Ectodermal cell (in vitro differentiated cells): Measurements from ENCODE around the gene SLC5A1.
"Not testable (repeated sequence)": the region's sequence is repeated elsewhere in the genome, so short reads cannot be mapped to it uniquely, and the experiment has no call there.

ENCODE experiments used
- H3K27ac ChIP-seq: 2 replicates; pipeline ENCODE4 v1.7.0; 2013; ENCODE audit warnings: mild to moderate bottlenecking, low read depth, low read length; ENCODE audit not compliant: insufficient read depth, poor library complexity, severe bottlenecking
- H3K27me3 ChIP-seq: 2 replicates; pipeline ENCODE4 v1.7.0; 2013; ENCODE audit warnings: mild to moderate bottlenecking, low read length; ENCODE audit not compliant: insufficient read depth, control insufficient read depth, poor library complexity, severe bottlenecking
- H3K36me3 ChIP-seq: one replicate; pipeline ENCODE4 v1.7.0; 2013; ENCODE audit warnings: low read length; ENCODE audit not compliant: control insufficient read depth, insufficient read depth
- H3K4me1 ChIP-seq: one replicate; pipeline ENCODE4 v1.7.0; 2013; ENCODE audit warnings: low read length; ENCODE audit not compliant: control insufficient read depth, insufficient read depth
- H3K4me3 ChIP-seq: 2 replicates; pipeline ENCODE4 v1.7.0; 2013; ENCODE audit warnings: low read depth, low read length, control low read depth; ENCODE audit not compliant: insufficient read depth
- H3K9me3 ChIP-seq: 2 replicates; pipeline ENCODE4 v1.7.0; 2013; ENCODE audit warnings: mild to moderate bottlenecking, low read length, moderate library complexity; ENCODE audit not compliant: control insufficient read depth
- WGBS, 2 experiments: methylation state at CpG; one replicate each; pipeline ENCODE4 v1.1.7; 2013; ENCODE audit warnings: missing lambda C conversion rate in 2 of 2; 5-methylcytosine and 5-hydroxymethylcytosine counted together

Gene SLC5A1

GRCh38 chr22:32138576-32138975 lies 95.5 kb downstream of the SLC5A1 start:
- H3K9me3 ChIP-seq, H3K27me3 ChIP-seq, H3K27ac ChIP-seq, H3K4me1 ChIP-seq, H3K4me3 ChIP-seq, H3K36me3 ChIP-seq: not testable (repeated sequence)
- 100% methylated on average over 1 of the region's 1 CpG for WGBS, 2 experiments

GRCh38 chr22:32140688-32141087 lies 97.6 kb downstream of the SLC5A1 start:
- not testable (repeated sequence) for H3K4me1 ChIP-seq, H3K27me3 ChIP-seq, H3K4me3 ChIP-seq, H3K27ac ChIP-seq, H3K36me3 ChIP-seq, H3K9me3 ChIP-seq
- WGBS, 2 experiments, result 46% methylated on average over 5 of the region's 6 CpGs

GRCh38 chr22:32142600-32142999 lies 99.5 kb downstream of the SLC5A1 start:
- no peaks in the 10 kb centered on the region for H3K36me3 ChIP-seq
- H3K27ac ChIP-seq, result no peak overlapping the region
- H3K4me3 ChIP-seq, result no peak overlapping the region
- H3K9me3 ChIP-seq, result no peaks in the 10 kb centered on the region
- H3K27me3 ChIP-seq, result no peaks in the 10 kb centered on the region
- no peaks in the 10 kb centered on the region for H3K4me1 ChIP-seq

- WGBS, 2 experiments, result 92 to 94% methylated on average over 6 of the region's 6 CpGs
- Histone ChIP-seq H3K4me1 (no peaks in the 10 kb centered on the region), H3K4me3 (no peak overlapping the region), H3K27ac (no peak overlapping the region), H3K9me3 (no peaks in the 10 kb centered on the region), H3K27me3 (no peaks in the 10 kb centered on the region), H3K36me3 (no peaks in the 10 kb centered on the region)
Observed at GRCh38 chr22:32144496-32145274, 101.6 kb downstream of the SLC5A1 start.

GRCh38 chr22:32147128-32147527 lies 104.1 kb downstream of the SLC5A1 start:
- H3K36me3 ChIP-seq, H3K9me3 ChIP-seq, H3K4me3 ChIP-seq, H3K27me3 ChIP-seq, H3K4me1 ChIP-seq, H3K27ac ChIP-seq: not testable (repeated sequence)
- 81 to 83% methylated on average over 8 of the region's 8 CpGs for WGBS, 2 experiments

GRCh38 chr22:32148372-32148771 lies 105.3 kb downstream of the SLC5A1 start:
- 95 to 97% methylated on average over 4 of the region's 4 CpGs for WGBS, 2 experiments
- not testable (repeated sequence) for H3K9me3 ChIP-seq, H3K4me3 ChIP-seq, H3K4me1 ChIP-seq, H3K36me3 ChIP-seq, H3K27me3 ChIP-seq, H3K27ac ChIP-seq

- not testable (repeated sequence) for H3K36me3 ChIP-seq, H3K9me3 ChIP-seq, H3K4me3 ChIP-seq, H3K27me3 ChIP-seq, H3K27ac ChIP-seq, H3K4me1 ChIP-seq
- 88% methylated on average over 6 to 7 of the region's 7 CpGs for WGBS, 2 experiments
Observed at GRCh38 chr22:32150647-32151046, 107.6 kb downstream of the SLC5A1 start.

GRCh38 chr22:32151641-32152040 lies 108.6 kb downstream of the SLC5A1 start:
- H3K27ac ChIP-seq, H3K4me1 ChIP-seq, H3K27me3 ChIP-seq, H3K36me3 ChIP-seq, H3K4me3 ChIP-seq, H3K9me3 ChIP-seq: not testable (repeated sequence)
- 84 to 85% methylated on average over 6 of the region's 6 CpGs for WGBS, 2 experiments

GRCh38 chr22:32154727-32155126 lies 111.7 kb downstream of the SLC5A1 start:
- H3K4me3 ChIP-seq, result not testable (repeated sequence)
- 85 to 89% methylated on average over 4 of the region's 4 CpGs for WGBS, 2 experiments

GRCh38 chr22:32157632-32158031 lies 114.6 kb downstream of the SLC5A1 start:
- not testable (repeated sequence) for H3K27me3 ChIP-seq, H3K4me3 ChIP-seq, H3K27ac ChIP-seq, H3K4me1 ChIP-seq, H3K36me3 ChIP-seq, H3K9me3 ChIP-seq
- 91 to 96% methylated on average over 2 to 3 of the region's 5 CpGs for WGBS, 2 experiments

More at GRCh38 chr22:32154727-32155126, 111.7 kb downstream of the SLC5A1 start:
- H3K27me3 ChIP-seq, H3K9me3 ChIP-seq, H3K27ac ChIP-seq, H3K4me1 ChIP-seq, H3K36me3 ChIP-seq: not testable (repeated sequence)
